HCT116 (cell line): ENCODE data around the gene CDH4. TPM values are rescaled to one million over a fixed set of nuclear protein-coding genes. Genes with fewer than 3 reads are reported as not detected.

Source experiments
- ATAC-seq: fragments of 200-7000 bp; cut with Tn5 transposase; 2 replicates; pipeline ENCODE4 v1.9.1; 2020; ENCODE audit warnings: mild to moderate bottlenecking, moderate library complexity
- BruUV-seq: library from RNA; stranded (reverse); fragments of 400-500 nt; replicated peaks from 2 replicates; lab custom pipeline; 2021; lab: Mats Ljungman, UMichigan
- CTCF ChIA-PET: fragments of 300-600 bp; sonication (Branson Sonifier 250); formaldehyde crosslinking; loops from one replicate; lab custom pipeline; 2021; ENCODE audit warnings: antibody characterized with exemption; lab: Charles Lee
- POLR2A ChIA-PET: fragments of 300-600, 350-600 bp; sonication (Branson Sonifier 250); formaldehyde crosslinking; loops from one replicate; lab custom pipeline; 2021; ENCODE audit warnings: antibody characterized with exemption; lab: Charles Lee
- RAD21 ChIA-PET, 2 experiments: fragments of 300-600 bp; sonication (Branson Sonifier 250); formaldehyde crosslinking; loops; one replicate each; lab custom pipeline; 2023; ENCODE audit warnings: low total read pairs in 2 of 2; ENCODE audit not compliant: uncharacterized antibody in 2 of 2, unreplicated experiment in 2 of 2, low non-redundant PET in 1 of 2; lab: Charles Lee
- DNase-seq: peaks from one replicate; pipeline ENCODE4 v3.0.0-alpha.2; 2010; ENCODE audit warnings: low read depth, low spot score
- H2AFZ ChIP-seq: fragments of 200-600 bp; shearing (Covaris generic), sonication (generic); 2 replicates; pipeline ENCODE4 v1.6.1; 2017; ENCODE audit warnings: low read depth, mixed run types, mixed read lengths, antibody characterized with exemption, low read length; ENCODE audit not compliant: poor library complexity, severe bottlenecking
- H3K27ac ChIP-seq: 2 replicates; pipeline ENCODE4 v1.5.1; 2012; ENCODE audit warnings: low read depth, low read length
- H3K27me3 ChIP-seq: fragments of 200-600 bp; sonication (generic); 2 replicates; pipeline ENCODE4 v1.6.1; 2016; ENCODE audit warnings: mixed run types, low read length, mixed read lengths; ENCODE audit not compliant: insufficient read depth
- H3K36me3 ChIP-seq, 2 experiments: fragments of 200-500 bp in 1 of 2; fragments of 200-600 bp in 1 of 2; sonication (Bioruptor generic) in 1 of 2; sonication (generic) in 1 of 2; 2 replicates each; pipeline versions ENCODE4 v1.5.1 to v1.6.1; 2014 to 2016; ENCODE audit warnings: low read length in 2 of 2, inconsistent platforms in 1 of 2, mixed read lengths in 1 of 2, mixed run types in 1 of 2; ENCODE audit not compliant: insufficient read depth in 2 of 2, control insufficient read depth in 1 of 2
- H3K4me1 ChIP-seq, 2 experiments: fragments of 200-600 bp in 1 of 2; sonication (generic) in 1 of 2; 2 replicates each; pipeline versions ENCODE4 v1.5.1 to v1.6.1; 2012 to 2017; ENCODE audit warnings: low read length in 2 of 2, inconsistent platforms in 1 of 2, mild to moderate bottlenecking in 1 of 2, mixed read lengths in 1 of 2, mixed run types in 1 of 2, moderate library complexity in 1 of 2; ENCODE audit not compliant: insufficient read depth in 2 of 2, control insufficient read depth in 1 of 2
- H3K4me2 ChIP-seq: fragments of 200-600 bp; sonication (generic); 2 replicates; pipeline ENCODE4 v1.6.1; 2017; ENCODE audit warnings: mixed run types, low read length, mixed read lengths
- H3K4me3 ChIP-seq, 2 experiments: fragments of 200-600 bp in 1 of 2; sonication (generic) in 1 of 2; replicated peaks in 1 of 2; 2 replicates each; pipeline ENCODE4 v1.5.1; 2011 to 2016; ENCODE audit warnings: low read length in 2 of 2, control low read depth in 1 of 2, low read depth in 1 of 2, mild to moderate bottlenecking in 1 of 2, mixed read lengths in 1 of 2, mixed run types in 1 of 2
- H3K79me2 ChIP-seq: fragments of 200-600 bp; sonication (generic); 2 replicates; pipeline ENCODE4 v1.6.1; 2017; ENCODE audit warnings: mild to moderate bottlenecking, mixed run types, low read length, moderate library complexity, mixed read lengths; ENCODE audit not compliant: insufficient read depth
- H3K9ac ChIP-seq: fragments of 200-600 bp; sonication (generic); 2 replicates; pipeline ENCODE4 v1.6.1; 2016; ENCODE audit warnings: low read length, mixed read lengths
- H3K9me2 ChIP-seq: fragments of 200-600 bp; sonication (generic), shearing (Covaris generic); 2 replicates; pipeline ENCODE4 v1.6.1; 2017; ENCODE audit warnings: mixed run types, mild to moderate bottlenecking, moderate library complexity; ENCODE audit not compliant: insufficient read depth
- H3K9me3 ChIP-seq, 2 experiments: fragments of 200-500 bp in 1 of 2; fragments of 200-600 bp in 1 of 2; sonication (Bioruptor generic) in 1 of 2; sonication (generic) in 1 of 2; 2 replicates each; pipeline ENCODE4 v1.6.1; 2014 to 2017; ENCODE audit warnings: low read length in 2 of 2, mixed read lengths in 2 of 2, inconsistent platforms in 1 of 2, low read depth in 1 of 2, mild to moderate bottlenecking in 1 of 2, mixed run types in 1 of 2, moderate library complexity in 1 of 2; ENCODE audit not compliant: control insufficient read depth in 1 of 2, insufficient read depth in 1 of 2
- H4K20me1 ChIP-seq: fragments of 200-600 bp; sonication (generic), shearing (Covaris generic); 2 replicates; pipeline ENCODE4 v1.6.1; 2017; ENCODE audit warnings: mixed run types, mild to moderate bottlenecking, moderate library complexity; ENCODE audit not compliant: insufficient read depth
- CBX3 ChIP-seq: IDR thresholded peaks from 2 replicates; pipeline ENCODE4 v1.6.1; 2012; ENCODE audit warnings: low read depth
- EGR1 ChIP-seq: IDR thresholded peaks from 2 replicates; pipeline ENCODE4 v1.6.1; 2012; ENCODE audit warnings: low read depth
- ELF1 ChIP-seq: IDR thresholded peaks from 2 replicates; pipeline ENCODE4 v1.6.1; 2012; ENCODE audit warnings: low read depth, borderline replicate concordance
- EZH2 ChIP-seq: fragments of 200-600 bp; sonication (generic); IDR thresholded peaks from 2 replicates; pipeline ENCODE4 v1.6.1; 2017; ENCODE audit warnings: antibody characterized with exemption, mixed run types
- EZH2phosphoT487 ChIP-seq: fragments of 200-600 bp; IDR thresholded peaks from 2 replicates; pipeline ENCODE4 v1.6.1; 2018; ENCODE audit warnings: antibody characterized with exemption, borderline replicate concordance
- FOSL1 ChIP-seq: IDR thresholded peaks from 2 replicates; pipeline ENCODE4 v1.6.1; 2012; ENCODE audit warnings: low read depth
- JUND ChIP-seq: IDR thresholded peaks from 2 replicates; pipeline ENCODE4 v1.6.1; 2012
- RAD21 ChIP-seq: IDR thresholded peaks from 2 replicates; pipeline ENCODE4 v1.6.1; 2012; ENCODE audit warnings: low read depth, mild to moderate bottlenecking
- SP1 ChIP-seq: IDR thresholded peaks from 2 replicates; pipeline ENCODE4 v1.6.1; 2012; ENCODE audit warnings: low read depth
- SRF ChIP-seq: IDR thresholded peaks from 2 replicates; pipeline ENCODE4 v1.6.1; 2012; ENCODE audit warnings: low read depth
- YY1 ChIP-seq: IDR thresholded peaks from 2 replicates; pipeline ENCODE4 v1.6.1; 2011; ENCODE audit warnings: low read length, low read depth, moderate library complexity, mild to moderate bottlenecking; ENCODE audit not compliant: insufficient replicate concordance; ENCODE audit errors: extremely low read depth
- ZBTB33 ChIP-seq: IDR thresholded peaks from 2 replicates; pipeline ENCODE4 v1.6.1; 2011; ENCODE audit warnings: mild to moderate bottlenecking, low read length, moderate library complexity; ENCODE audit not compliant: insufficient replicate concordance; ENCODE audit errors: extremely low read depth
- ZNF274 ChIP-seq: fragments of 200-500 bp; sonication (Bioruptor generic); IDR thresholded peaks from 2 replicates; pipeline ENCODE4 v1.6.1; 2014; ENCODE audit warnings: mild to moderate bottlenecking, low read depth, low read length, inconsistent platforms
- intact Hi-C: fragments of 100-400 bp; cut with micrococcal nuclease; formaldehyde crosslinking; loops from 2 replicates; pipeline ENCODE4 v1.10.0; 2022
- total RNA-seq: library from RNA; stranded (reverse); gene quantifications from one replicate; pipeline ENCODE4 v1.2.1, GENCODE V29; 2021; ENCODE audit not compliant: unreplicated experiment
- TF ChIP-seq, protein P1 (sequence below): IDR thresholded peaks from 2 replicates; pipeline ENCODE4 v1.6.1; 2012; ENCODE audit warnings: low read depth

The CDH4 gene
- total RNA-seq, 1 experiment from 2014 or later = not detected

DNA sequence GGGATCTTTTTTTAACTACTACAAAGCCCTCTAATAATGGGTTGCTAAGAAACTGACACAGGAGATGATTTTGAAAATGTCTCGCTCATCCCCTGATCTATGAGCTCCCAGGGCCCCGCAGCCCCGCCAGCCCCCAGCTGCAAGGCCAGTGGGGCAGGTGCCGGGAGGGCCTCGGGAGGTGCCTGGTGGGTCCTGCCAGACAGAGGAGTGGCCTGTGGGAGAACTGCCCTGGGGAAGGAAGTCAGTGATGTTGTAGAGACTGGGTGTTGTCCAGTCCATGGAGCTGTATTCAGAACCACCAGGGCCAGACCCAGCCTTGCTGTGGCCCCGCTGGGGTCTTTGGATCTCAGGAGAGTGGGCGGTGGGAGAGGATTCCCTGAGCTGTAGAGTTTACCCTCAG, 554.9 kb downstream of the CDH4 start:
- H3K9me2 ChIP-seq = no peaks in the 10 kb centered on the region
- RAD21 ChIA-PET = no interaction called here
- intact Hi-C loops = no loop called here
- DNase-seq = no peak
- no peaks in the 10 kb centered on the region for H3K9me3 ChIP-seq
- no peak for TF ChIP-seq RAD21
- no peak for TF ChIP-seq CBX3
- no peak for TF ChIP-seq EZH2
- TF ChIP-seq YY1 = no peak
- TF ChIP-seq FOSL1 = no peak
- TF ChIP-seq, all 23 proteins: peak for 0
- Histone ChIP-seq H3K27me3 (peaks cover 70% of the 10 kb centered on the region), H3K4me3 (no peak overlapping the region), H3K79me2 (no peaks in the 10 kb centered on the region), H3K36me3 (no peaks in the 10 kb centered on the region), H2AFZ (no peak overlapping the region), H4K20me1 (no peaks in the 10 kb centered on the region), H3K4me2 (no peak overlapping the region), H3K4me1 (no peaks in the 10 kb centered on the region), H3K9ac (no peak overlapping the region), H3K27ac (no peak overlapping the region)
- POLR2A ChIA-PET = no interaction called here
- CTCF ChIA-PET = no interaction called here
- no peak for ATAC-seq
- BruUV-seq = no TSS peak

DNA sequence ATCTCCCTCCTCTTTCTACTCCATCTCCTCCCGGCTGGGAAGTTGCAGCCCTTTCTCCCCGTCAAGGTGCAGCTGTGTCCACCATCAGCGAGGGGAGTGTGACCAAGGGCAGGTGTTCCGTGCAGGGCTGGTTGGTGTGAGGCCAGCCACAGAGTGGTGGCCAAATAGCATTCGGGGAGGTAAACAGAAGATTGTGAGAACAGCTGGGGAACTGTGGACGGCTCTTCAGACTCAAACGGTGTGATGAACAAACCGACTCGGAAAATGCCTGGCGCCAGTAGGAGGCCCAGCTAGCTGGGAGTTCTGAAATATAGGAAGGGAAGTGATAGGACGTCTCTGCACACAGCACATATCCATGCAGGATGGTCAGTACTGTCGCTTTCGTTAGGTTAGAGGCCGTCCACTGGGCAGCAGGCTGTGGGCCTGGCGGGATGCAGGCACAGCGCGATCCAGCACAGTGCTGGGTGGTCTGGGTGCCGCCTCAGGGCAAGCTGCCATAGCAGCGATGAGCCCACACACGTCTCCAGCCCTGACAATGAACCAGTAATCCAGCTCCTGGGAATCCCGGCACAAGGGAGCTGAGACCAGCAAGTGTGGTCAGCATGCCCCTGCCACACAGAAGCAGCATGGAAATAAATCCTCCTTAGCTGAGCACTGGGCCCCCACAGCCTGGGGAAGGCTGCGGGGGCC, 555.6 kb downstream of the CDH4 start:
- no peak overlapping the region for H2AFZ ChIP-seq
- peaks cover 73% of the 10 kb centered on the region for H3K27me3 ChIP-seq
- H3K9ac ChIP-seq = no peak overlapping the region
- DNase-seq (no peak), ATAC-seq (no peak)
- ChIA-PET POLR2A (no interaction called here), RAD21 (no interaction called here), CTCF (no interaction called here)
- no peaks in the 10 kb centered on the region for H3K36me3 ChIP-seq
- no peaks in the 10 kb centered on the region for H3K9me3 ChIP-seq
- no TSS peak for BruUV-seq
- H4K20me1 ChIP-seq = no peaks in the 10 kb centered on the region
- no peaks in the 10 kb centered on the region for H3K9me2 ChIP-seq
- no peak overlapping the region for H3K4me2 ChIP-seq
- no peaks in the 10 kb centered on the region for H3K4me1 ChIP-seq
- no peak overlapping the region for H3K4me3 ChIP-seq
- intact Hi-C loops = no loop called here
- no peak overlapping the region for H3K27ac ChIP-seq
- no peaks in the 10 kb centered on the region for H3K79me2 ChIP-seq
- TF ChIP-seq SRF = no peak
- TF ChIP-seq SP1 = no peak
- no peak for TF ChIP-seq EGR1
- no peak for TF ChIP-seq EZH2phosphoT487
- no peak for TF ChIP-seq JUND
- no peak for TF ChIP-seq ZNF274
- TF ChIP-seq, protein P1, sequence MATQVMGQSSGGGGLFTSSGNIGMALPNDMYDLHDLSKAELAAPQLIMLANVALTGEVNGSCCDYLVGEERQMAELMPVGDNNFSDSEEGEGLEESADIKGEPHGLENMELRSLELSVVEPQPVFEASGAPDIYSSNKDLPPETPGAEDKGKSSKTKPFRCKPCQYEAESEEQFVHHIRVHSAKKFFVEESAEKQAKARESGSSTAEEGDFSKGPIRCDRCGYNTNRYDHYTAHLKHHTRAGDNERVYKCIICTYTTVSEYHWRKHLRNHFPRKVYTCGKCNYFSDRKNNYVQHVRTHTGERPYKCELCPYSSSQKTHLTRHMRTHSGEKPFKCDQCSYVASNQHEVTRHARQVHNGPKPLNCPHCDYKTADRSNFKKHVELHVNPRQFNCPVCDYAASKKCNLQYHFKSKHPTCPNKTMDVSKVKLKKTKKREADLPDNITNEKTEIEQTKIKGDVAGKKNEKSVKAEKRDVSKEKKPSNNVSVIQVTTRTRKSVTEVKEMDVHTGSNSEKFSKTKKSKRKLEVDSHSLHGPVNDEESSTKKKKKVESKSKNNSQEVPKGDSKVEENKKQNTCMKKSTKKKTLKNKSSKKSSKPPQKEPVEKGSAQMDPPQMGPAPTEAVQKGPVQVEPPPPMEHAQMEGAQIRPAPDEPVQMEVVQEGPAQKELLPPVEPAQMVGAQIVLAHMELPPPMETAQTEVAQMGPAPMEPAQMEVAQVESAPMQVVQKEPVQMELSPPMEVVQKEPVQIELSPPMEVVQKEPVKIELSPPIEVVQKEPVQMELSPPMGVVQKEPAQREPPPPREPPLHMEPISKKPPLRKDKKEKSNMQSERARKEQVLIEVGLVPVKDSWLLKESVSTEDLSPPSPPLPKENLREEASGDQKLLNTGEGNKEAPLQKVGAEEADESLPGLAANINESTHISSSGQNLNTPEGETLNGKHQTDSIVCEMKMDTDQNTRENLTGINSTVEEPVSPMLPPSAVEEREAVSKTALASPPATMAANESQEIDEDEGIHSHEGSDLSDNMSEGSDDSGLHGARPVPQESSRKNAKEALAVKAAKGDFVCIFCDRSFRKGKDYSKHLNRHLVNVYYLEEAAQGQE = no peak
- no peak for TF ChIP-seq ZBTB33
- TF ChIP-seq FOSL1 = no peak
- no peak for TF ChIP-seq YY1
- no peak for TF ChIP-seq RAD21
- no peak for TF ChIP-seq ELF1
